Measurements from ENCODE around the gene GALNT18. TPM values are rescaled to one million over a fixed set of nuclear protein-coding genes. Genes with fewer than 3 reads are reported as not detected.

GALNT18 gene
- total and polyA plus RNA-seq, 2 experiments from 2014 or later = 4.3 to 10.8 TPM

DNA sequence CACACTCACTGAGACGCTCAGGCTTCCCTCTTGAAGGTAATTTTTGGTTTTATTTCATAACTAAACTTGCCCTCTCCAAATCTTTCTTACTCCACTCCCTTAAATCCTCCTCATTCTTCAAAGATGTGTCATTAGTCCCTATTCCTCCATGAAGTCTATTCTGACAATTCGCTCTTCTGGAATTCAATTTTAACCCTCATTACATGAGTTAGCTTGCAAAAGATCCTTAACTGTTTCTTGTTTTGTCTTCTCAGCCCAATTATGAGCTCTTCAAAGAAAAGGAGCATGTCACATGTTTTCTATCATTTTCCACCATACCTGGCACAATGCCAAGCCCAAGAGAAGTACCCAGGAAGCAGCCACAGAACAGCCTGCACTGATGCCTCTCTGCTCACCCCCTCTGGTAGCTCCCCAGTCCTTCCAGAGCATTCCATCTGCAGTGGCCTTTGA is 13.0 kb downstream of the GALNT18 start:
- ATAC-seq = no peak
- no peaks in the 10 kb centered on the region for H3K36me3 Mint-ChIP-seq (ENCODE audit: low read depth)
- H3K4me2 ChIP-seq = no peak overlapping the region

More for the DNA sequence above, 13.0 kb downstream of the GALNT18 start:
- H3K27ac ChIP-seq (ENCODE audit: low read depth) = no peak overlapping the region
- H3K4me3 ChIP-seq = no peak overlapping the region
- DNase-seq (ENCODE audit: low spot score) = no peak
- no peaks in the 10 kb centered on the region for H3K4me1 ChIP-seq (ENCODE audit: insufficient read depth)
- Mint-ChIP-seq H3K9me3 (no peaks in the 10 kb centered on the region), H3K4me3 (no peak overlapping the region), H3K27me3 (ENCODE audit: insufficient read depth, low read depth, poor library complexity) (peaks cover 2% of the 10 kb centered on the region), H3K4me1 (peaks cover 15% of the 10 kb centered on the region), H3K27ac (no peak overlapping the region)
- H3K36me3 ChIP-seq (ENCODE audit: insufficient read depth) = no peaks in the 10 kb centered on the region
- H2AFZ ChIP-seq = no peak overlapping the region
- no peaks in the 10 kb centered on the region for H3F3A ChIP-seq (replicated peaks; ENCODE audit: low read depth)
- no peaks in the 10 kb centered on the region for H4K20me1 ChIP-seq (replicated peaks; ENCODE audit: insufficient read depth)
- no peaks in the 10 kb centered on the region for H3K27me3 ChIP-seq (ENCODE audit: insufficient read depth)
- H3K79me2 ChIP-seq (replicated peaks; ENCODE audit: insufficient read depth) = no peaks in the 10 kb centered on the region
- H3K9me2 ChIP-seq (ENCODE audit: insufficient read depth) = no peaks in the 10 kb centered on the region
- no peak for TF ChIP-seq JUNB (IDR thresholded peaks at IDR 0.05; ENCODE audit: unreplicated experiment)
- TF ChIP-seq CREB1 (CRISPR knock-in tag; IDR thresholded peaks at IDR 0.05; ENCODE audit: low read depth) = no peak
- TF ChIP-seq ZNF331 (CRISPR knock-in tag; IDR thresholded peaks at IDR 0.05; ENCODE audit: low read depth) = no peak
- no peak for TF ChIP-seq POLR2AphosphoS5 (IDR thresholded peaks at IDR 0.05; ENCODE audit: low read depth)
- TF ChIP-seq NANOG (IDR thresholded peaks at IDR 0.05; ENCODE audit: borderline replicate concordance) = no peak
- no peak for TF ChIP-seq EZH2 (IDR thresholded peaks at IDR 0.05; ENCODE audit: low read depth, unreplicated experiment)
- TF ChIP-seq, protein P1, sequence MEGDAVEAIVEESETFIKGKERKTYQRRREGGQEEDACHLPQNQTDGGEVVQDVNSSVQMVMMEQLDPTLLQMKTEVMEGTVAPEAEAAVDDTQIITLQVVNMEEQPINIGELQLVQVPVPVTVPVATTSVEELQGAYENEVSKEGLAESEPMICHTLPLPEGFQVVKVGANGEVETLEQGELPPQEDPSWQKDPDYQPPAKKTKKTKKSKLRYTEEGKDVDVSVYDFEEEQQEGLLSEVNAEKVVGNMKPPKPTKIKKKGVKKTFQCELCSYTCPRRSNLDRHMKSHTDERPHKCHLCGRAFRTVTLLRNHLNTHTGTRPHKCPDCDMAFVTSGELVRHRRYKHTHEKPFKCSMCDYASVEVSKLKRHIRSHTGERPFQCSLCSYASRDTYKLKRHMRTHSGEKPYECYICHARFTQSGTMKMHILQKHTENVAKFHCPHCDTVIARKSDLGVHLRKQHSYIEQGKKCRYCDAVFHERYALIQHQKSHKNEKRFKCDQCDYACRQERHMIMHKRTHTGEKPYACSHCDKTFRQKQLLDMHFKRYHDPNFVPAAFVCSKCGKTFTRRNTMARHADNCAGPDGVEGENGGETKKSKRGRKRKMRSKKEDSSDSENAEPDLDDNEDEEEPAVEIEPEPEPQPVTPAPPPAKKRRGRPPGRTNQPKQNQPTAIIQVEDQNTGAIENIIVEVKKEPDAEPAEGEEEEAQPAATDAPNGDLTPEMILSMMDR (conservative IDR thresholded peaks at IDR 0.05; ENCODE audit: low read depth in 2 of 2) = no peak
- TF ChIP-seq, protein P2, sequence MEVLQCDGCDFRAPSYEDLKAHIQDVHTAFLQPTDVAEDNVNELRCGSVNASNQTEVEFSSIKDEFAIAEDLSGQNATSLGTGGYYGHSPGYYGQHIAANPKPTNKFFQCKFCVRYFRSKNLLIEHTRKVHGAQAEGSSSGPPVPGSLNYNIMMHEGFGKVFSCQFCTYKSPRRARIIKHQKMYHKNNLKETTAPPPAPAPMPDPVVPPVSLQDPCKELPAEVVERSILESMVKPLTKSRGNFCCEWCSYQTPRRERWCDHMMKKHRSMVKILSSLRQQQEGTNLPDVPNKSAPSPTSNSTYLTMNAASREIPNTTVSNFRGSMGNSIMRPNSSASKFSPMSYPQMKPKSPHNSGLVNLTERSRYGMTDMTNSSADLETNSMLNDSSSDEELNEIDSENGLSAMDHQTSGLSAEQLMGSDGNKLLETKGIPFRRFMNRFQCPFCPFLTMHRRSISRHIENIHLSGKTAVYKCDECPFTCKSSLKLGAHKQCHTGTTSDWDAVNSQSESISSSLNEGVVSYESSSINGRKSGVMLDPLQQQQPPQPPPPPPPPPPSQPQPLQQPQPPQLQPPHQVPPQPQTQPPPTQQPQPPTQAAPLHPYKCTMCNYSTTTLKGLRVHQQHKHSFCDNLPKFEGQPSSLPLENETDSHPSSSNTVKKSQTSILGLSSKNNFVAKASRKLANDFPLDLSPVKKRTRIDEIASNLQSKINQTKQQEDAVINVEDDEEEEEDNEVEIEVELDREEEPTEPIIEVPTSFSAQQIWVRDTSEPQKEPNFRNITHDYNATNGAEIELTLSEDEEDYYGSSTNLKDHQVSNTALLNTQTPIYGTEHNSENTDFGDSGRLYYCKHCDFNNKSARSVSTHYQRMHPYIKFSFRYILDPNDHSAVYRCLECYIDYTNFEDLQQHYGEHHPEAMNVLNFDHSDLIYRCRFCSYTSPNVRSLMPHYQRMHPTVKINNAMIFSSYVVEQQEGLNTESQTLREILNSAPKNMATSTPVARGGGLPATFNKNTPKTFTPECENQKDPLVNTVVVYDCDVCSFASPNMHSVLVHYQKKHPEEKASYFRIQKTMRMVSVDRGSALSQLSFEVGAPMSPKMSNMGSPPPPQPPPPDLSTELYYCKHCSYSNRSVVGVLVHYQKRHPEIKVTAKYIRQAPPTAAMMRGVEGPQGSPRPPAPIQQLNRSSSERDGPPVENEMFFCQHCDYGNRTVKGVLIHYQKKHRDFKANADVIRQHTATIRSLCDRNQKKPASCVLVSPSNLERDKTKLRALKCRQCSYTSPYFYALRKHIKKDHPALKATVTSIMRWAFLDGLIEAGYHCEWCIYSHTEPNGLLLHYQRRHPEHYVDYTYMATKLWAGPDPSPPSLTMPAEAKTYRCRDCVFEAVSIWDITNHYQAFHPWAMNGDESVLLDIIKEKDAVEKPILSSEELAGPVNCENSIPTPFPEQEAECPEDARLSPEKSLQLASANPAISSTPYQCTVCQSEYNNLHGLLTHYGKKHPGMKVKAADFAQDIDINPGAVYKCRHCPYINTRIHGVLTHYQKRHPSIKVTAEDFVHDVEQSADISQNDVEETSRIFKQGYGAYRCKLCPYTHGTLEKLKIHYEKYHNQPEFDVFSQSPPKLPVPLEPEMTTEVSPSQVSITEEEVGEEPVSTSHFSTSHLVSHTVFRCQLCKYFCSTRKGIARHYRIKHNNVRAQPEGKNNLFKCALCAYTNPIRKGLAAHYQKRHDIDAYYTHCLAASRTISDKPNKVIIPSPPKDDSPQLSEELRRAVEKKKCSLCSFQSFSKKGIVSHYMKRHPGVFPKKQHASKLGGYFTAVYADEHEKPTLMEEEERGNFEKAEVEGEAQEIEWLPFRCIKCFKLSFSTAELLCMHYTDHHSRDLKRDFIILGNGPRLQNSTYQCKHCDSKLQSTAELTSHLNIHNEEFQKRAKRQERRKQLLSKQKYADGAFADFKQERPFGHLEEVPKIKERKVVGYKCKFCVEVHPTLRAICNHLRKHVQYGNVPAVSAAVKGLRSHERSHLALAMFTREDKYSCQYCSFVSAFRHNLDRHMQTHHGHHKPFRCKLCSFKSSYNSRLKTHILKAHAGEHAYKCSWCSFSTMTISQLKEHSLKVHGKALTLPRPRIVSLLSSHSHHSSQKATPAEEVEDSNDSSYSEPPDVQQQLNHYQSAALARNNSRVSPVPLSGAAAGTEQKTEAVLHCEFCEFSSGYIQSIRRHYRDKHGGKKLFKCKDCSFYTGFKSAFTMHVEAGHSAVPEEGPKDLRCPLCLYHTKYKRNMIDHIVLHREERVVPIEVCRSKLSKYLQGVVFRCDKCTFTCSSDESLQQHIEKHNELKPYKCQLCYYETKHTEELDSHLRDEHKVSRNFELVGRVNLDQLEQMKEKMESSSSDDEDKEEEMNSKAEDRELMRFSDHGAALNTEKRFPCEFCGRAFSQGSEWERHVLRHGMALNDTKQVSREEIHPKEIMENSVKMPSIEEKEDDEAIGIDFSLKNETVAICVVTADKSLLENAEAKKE (CRISPR knock-in tag; IDR thresholded peaks at IDR 0.05) = no peak
- no peak for TF ChIP-seq STAT1 (IDR thresholded peaks at IDR 0.05; ENCODE audit: unreplicated experiment)
- no peak for TF ChIP-seq ZNF114 (CRISPR knock-in tag; IDR thresholded peaks at IDR 0.05)
- TF ChIP-seq, protein P3, sequence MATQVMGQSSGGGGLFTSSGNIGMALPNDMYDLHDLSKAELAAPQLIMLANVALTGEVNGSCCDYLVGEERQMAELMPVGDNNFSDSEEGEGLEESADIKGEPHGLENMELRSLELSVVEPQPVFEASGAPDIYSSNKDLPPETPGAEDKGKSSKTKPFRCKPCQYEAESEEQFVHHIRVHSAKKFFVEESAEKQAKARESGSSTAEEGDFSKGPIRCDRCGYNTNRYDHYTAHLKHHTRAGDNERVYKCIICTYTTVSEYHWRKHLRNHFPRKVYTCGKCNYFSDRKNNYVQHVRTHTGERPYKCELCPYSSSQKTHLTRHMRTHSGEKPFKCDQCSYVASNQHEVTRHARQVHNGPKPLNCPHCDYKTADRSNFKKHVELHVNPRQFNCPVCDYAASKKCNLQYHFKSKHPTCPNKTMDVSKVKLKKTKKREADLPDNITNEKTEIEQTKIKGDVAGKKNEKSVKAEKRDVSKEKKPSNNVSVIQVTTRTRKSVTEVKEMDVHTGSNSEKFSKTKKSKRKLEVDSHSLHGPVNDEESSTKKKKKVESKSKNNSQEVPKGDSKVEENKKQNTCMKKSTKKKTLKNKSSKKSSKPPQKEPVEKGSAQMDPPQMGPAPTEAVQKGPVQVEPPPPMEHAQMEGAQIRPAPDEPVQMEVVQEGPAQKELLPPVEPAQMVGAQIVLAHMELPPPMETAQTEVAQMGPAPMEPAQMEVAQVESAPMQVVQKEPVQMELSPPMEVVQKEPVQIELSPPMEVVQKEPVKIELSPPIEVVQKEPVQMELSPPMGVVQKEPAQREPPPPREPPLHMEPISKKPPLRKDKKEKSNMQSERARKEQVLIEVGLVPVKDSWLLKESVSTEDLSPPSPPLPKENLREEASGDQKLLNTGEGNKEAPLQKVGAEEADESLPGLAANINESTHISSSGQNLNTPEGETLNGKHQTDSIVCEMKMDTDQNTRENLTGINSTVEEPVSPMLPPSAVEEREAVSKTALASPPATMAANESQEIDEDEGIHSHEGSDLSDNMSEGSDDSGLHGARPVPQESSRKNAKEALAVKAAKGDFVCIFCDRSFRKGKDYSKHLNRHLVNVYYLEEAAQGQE (IDR thresholded peaks at IDR 0.05; ENCODE audit: unreplicated experiment) = no peak
- no peak for TF ChIP-seq EZH2phosphoT487 (IDR thresholded peaks at IDR 0.05; ENCODE audit: unreplicated experiment)
- TF ChIP-seq, protein P4, sequence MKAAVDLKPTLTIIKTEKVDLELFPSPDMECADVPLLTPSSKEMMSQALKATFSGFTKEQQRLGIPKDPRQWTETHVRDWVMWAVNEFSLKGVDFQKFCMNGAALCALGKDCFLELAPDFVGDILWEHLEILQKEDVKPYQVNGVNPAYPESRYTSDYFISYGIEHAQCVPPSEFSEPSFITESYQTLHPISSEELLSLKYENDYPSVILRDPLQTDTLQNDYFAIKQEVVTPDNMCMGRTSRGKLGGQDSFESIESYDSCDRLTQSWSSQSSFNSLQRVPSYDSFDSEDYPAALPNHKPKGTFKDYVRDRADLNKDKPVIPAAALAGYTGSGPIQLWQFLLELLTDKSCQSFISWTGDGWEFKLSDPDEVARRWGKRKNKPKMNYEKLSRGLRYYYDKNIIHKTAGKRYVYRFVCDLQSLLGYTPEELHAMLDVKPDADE (IDR thresholded peaks at IDR 0.05) = no peak
